SK-N-SH (cell line): ENCODE data around the gene TANC1. TPM values are rescaled to one million over a fixed set of nuclear protein-coding genes. Genes with fewer than 3 reads are reported as not detected.

Experiments
- CTCF ChIA-PET: fragments of 300-600, 350-600 bp; formaldehyde crosslinking; extraction: SDS; loops from one replicate; lab custom pipeline; 2021; lab: Yijun Ruan, JAX
- POLR2A ChIA-PET: fragments of 350-600 bp; sonication (Branson Sonifier 250); formaldehyde crosslinking; extraction: SDS; loops from one replicate; lab custom pipeline; 2020; ENCODE audit warnings: antibody characterized with exemption, inconsistent platforms; lab: Yijun Ruan, JAX
- DNase-seq: peaks from one replicate; pipeline ENCODE4 v3.0.0; 2012
- H2AFZ ChIP-seq: fragments of 200-600 bp; sonication (generic); 2 replicates; pipeline ENCODE4 v1.8.1; 2016; ENCODE audit warnings: antibody characterized with exemption, mild to moderate bottlenecking, low read depth
- H3F3A ChIP-seq: fragments of 200-600 bp; sonication (generic); replicated peaks from 2 replicates; pipeline ENCODE3; 2016; ENCODE audit warnings: antibody characterized with exemption, mild to moderate bottlenecking; ENCODE audit not compliant: insufficient read depth
- H3K27ac ChIP-seq, 2 experiments: fragments of 200-500 bp in 1 of 2; fragments of 200-600 bp in 1 of 2; sonication (Bioruptor generic) in 1 of 2; sonication (generic), shearing (Covaris generic) in 1 of 2; 2 replicates each; pipeline versions ENCODE4 v1.5.1 to v1.6.1; 2014 to 2016; ENCODE audit warnings: low read depth in 2 of 2, inconsistent platforms in 1 of 2, low read length in 1 of 2, mild to moderate bottlenecking in 1 of 2, mixed read lengths in 1 of 2
- H3K27me3 ChIP-seq: fragments of 200-600 bp; sonication (generic), shearing (Covaris generic); 2 replicates; pipeline ENCODE4 v1.6.1; 2016; ENCODE audit warnings: mixed run types; ENCODE audit not compliant: insufficient read depth
- H3K36me3 ChIP-seq, 2 experiments: fragments of 200-500 bp in 1 of 2; fragments of 200-600 bp in 1 of 2; sonication (Bioruptor generic) in 1 of 2; sonication (generic) in 1 of 2; replicated peaks in 1 of 2; 2 replicates each; pipeline versions ENCODE3 to v1.5.1; 2014 to 2016; ENCODE audit warnings: low read length in 1 of 2, mild to moderate bottlenecking in 1 of 2; ENCODE audit not compliant: insufficient read depth in 2 of 2, control insufficient read depth in 1 of 2
- H3K4me1 ChIP-seq, 2 experiments: fragments of 200-500 bp in 1 of 2; fragments of 200-600 bp in 1 of 2; sonication (Bioruptor generic) in 1 of 2; sonication (generic), shearing (Covaris generic) in 1 of 2; 2 replicates each; pipeline versions ENCODE4 v1.5.1 to v1.6.1; 2014 to 2016; ENCODE audit warnings: low read depth in 1 of 2, low read length in 1 of 2, mixed run types in 1 of 2; ENCODE audit not compliant: insufficient read depth in 2 of 2, control insufficient read depth in 1 of 2
- H3K4me2 ChIP-seq: fragments of 200-600 bp; sonication (generic), shearing (Covaris generic); 2 replicates; pipeline ENCODE4 v1.6.1; 2017; ENCODE audit warnings: mixed run types
- H3K4me3 ChIP-seq, 2 experiments: fragments of 200-500 bp in 1 of 2; fragments of 200-600 bp in 1 of 2; sonication (Bioruptor generic) in 1 of 2; sonication (generic), shearing (Covaris generic) in 1 of 2; 2 replicates each; pipeline versions ENCODE4 v1.5.1 to v1.8.1; 2014 to 2016; ENCODE audit warnings: low read depth in 2 of 2, inconsistent platforms in 1 of 2, low read length in 1 of 2, mild to moderate bottlenecking in 1 of 2, mixed read lengths in 1 of 2, moderate library complexity in 1 of 2
- H3K79me2 ChIP-seq: fragments of 200-600 bp; sonication (generic); 2 replicates; pipeline ENCODE4 v1.8.1; 2017; ENCODE audit warnings: mild to moderate bottlenecking; ENCODE audit not compliant: insufficient read depth
- H3K9ac ChIP-seq: fragments of 200-600 bp; sonication (generic); 2 replicates; pipeline ENCODE4 v1.6.1; 2017; ENCODE audit warnings: mixed run types
- H3K9me2 ChIP-seq: fragments of 200-600 bp; sonication (generic); 2 replicates; pipeline ENCODE4 v1.6.1; 2017; ENCODE audit warnings: mixed run types
- H3K9me3 ChIP-seq: fragments of 200-600 bp; sonication (generic); 2 replicates; pipeline ENCODE4 v1.6.1; 2017; ENCODE audit warnings: mixed run types, mild to moderate bottlenecking, moderate library complexity
- H4K20me1 ChIP-seq: fragments of 200-600 bp; sonication (generic); 2 replicates; pipeline ENCODE4 v1.6.1; 2017; ENCODE audit warnings: mild to moderate bottlenecking, mixed run types; ENCODE audit not compliant: insufficient read depth
- ELF1 ChIP-seq: IDR thresholded peaks from 2 replicates; pipeline ENCODE4 v1.4.0; 2012
- EP300 ChIP-seq, 2 experiments: IDR thresholded peaks; 2 replicates each; pipeline versions ENCODE4 v1.4.0 to v1.6.1; 2012; ENCODE audit warnings: borderline replicate concordance in 1 of 2, low read depth in 1 of 2, low read length in 1 of 2
- EZH2phosphoT487 ChIP-seq: fragments of 200-600 bp; sonication (generic); IDR thresholded peaks from 2 replicates; pipeline ENCODE4 v1.6.1; 2017; ENCODE audit warnings: low read depth, mixed run types, mild to moderate bottlenecking, antibody characterized with exemption, moderate library complexity, borderline replicate concordance
- GABPA ChIP-seq: IDR thresholded peaks from 2 replicates; pipeline ENCODE4 v1.4.0; 2012; ENCODE audit warnings: low read depth, mild to moderate bottlenecking
- IRF3 ChIP-seq: fragments of 150-350 bp; IDR thresholded peaks from 2 replicates; pipeline ENCODE4 v1.6.1; 2016; ENCODE audit warnings: mild to moderate bottlenecking, low read depth, low read length
- MAX ChIP-seq: IDR thresholded peaks from 2 replicates; pipeline ENCODE4 v1.4.0; 2012; ENCODE audit warnings: low read depth
- PBX3 ChIP-seq: IDR thresholded peaks from 2 replicates; pipeline ENCODE4; 2012
- REST ChIP-seq: IDR thresholded peaks from 2 replicates; pipeline ENCODE4 v1.6.1; 2012; ENCODE audit warnings: mild to moderate bottlenecking, low read depth, low read length, moderate library complexity
- TCF12 ChIP-seq: IDR thresholded peaks from 2 replicates; pipeline ENCODE4 v1.4.0; 2012
- WGBS: methylation state at CpG from one replicate; pipeline ENCODE4 v1.1.6; 2017; ENCODE audit warnings: low lambda C conversion rate; 5-methylcytosine and 5-hydroxymethylcytosine counted together
- polyA plus RNA-seq, 3 experiments: library from polyadenylated mRNA; depleted of rRNA; stranded (reverse); fragments of >200 nt; gene quantifications; 2 replicates each; pipeline ENCODE4 v1.2.3, GENCODE V29; 2012
- TF ChIP-seq, protein P1 (sequence below): fragments of 200-600 bp; sonication (generic); IDR thresholded peaks from 2 replicates; pipeline ENCODE4 v1.6.1; 2017; ENCODE audit warnings: antibody characterized with exemption, mild to moderate bottlenecking, moderate library complexity
- TF ChIP-seq, protein P2 (sequence below): fragments of 150-350 bp; IDR thresholded peaks from 2 replicates; pipeline ENCODE4 v1.6.1; 2017; ENCODE audit warnings: antibody characterized with exemption, low read length, low read depth, borderline replicate concordance

Gene TANC1
- polyA plus RNA-seq, 1 of the 3 experiments (the other 2 are of a cell fraction) = 19.2 TPM

- DNase-seq = peak; percentile 42
- Histone ChIP-seq H3K27me3 (no peaks in the 10 kb centered on the region), H2AFZ (no peak overlapping the region), H3K9ac (no peak overlapping the region), H3K36me3 (no peaks in the 10 kb centered on the region), H3K4me3 (no peak overlapping the region), H3F3A (peaks cover 3% of the 10 kb centered on the region), H4K20me1 (no peaks in the 10 kb centered on the region), H3K4me1 (peaks cover 7 to 11% of the 10 kb centered on the region in 2 experiments; a peak in 3 of 4 replicates), H3K27ac (peak overlapping the region in 1 of 2 experiments; percentile 20; a peak in 1 of 4 replicates), H3K4me2 (peak overlapping the region; percentile 31), H3K9me3 (no peaks in the 10 kb centered on the region), H3K9me2 (no peaks in the 10 kb centered on the region), H3K79me2 (no peaks in the 10 kb centered on the region)
- POLR2A ChIA-PET = no interaction called here
- 65% methylated on average over 3 of the region's 3 CpGs for WGBS
- CTCF ChIA-PET = interaction anchor here (1.5 kb wide), 1 partner anchor 22 kb away, joined by 5 read pairs; no protein-coding TSS in a partner anchor
- TF ChIP-seq REST = no peak
- TF ChIP-seq EP300 (IDR thresholded peaks at IDR 0.05; ENCODE audit: borderline replicate concordance in 1 of 2, low read depth in 1 of 2, low read length in 1 of 2) = peak in 1 of 2 experiments; percentile 14; a peak in 1 of 4 replicates
- TF ChIP-seq, all 33 proteins: peak for 1
These were observed 45.3 kb upstream of the TANC1 start for GRCh38 chr2:158923180-158923594.

DNA sequence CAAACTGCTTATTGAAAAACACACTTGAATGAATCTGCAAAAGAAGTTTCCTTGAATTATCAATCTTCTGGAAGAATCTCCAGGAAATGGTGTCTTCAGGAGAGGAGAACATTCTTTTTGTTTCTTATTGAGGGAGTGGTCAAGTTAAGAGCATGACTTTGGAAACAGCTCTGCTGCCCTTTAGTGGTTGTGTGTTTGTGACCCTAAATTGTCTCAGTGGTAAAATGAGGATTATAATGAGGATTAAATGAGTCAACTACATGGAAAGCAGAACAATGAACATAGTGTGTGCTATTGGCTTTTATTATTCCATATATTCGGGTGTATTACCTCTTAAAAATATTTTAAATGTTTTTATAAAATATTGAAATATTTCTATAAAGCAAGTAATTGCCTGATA is 44.8 kb upstream of the TANC1 start:
- H3K36me3 ChIP-seq = no peaks in the 10 kb centered on the region
- CTCF ChIA-PET = interaction anchor here (1.5 kb wide), 1 partner anchor 22 kb away, joined by 5 read pairs; no protein-coding TSS in a partner anchor
- no peak for TF ChIP-seq TCF12
- no peak for TF ChIP-seq EZH2phosphoT487
- no peak for TF ChIP-seq PBX3
- TF ChIP-seq, protein P1, sequence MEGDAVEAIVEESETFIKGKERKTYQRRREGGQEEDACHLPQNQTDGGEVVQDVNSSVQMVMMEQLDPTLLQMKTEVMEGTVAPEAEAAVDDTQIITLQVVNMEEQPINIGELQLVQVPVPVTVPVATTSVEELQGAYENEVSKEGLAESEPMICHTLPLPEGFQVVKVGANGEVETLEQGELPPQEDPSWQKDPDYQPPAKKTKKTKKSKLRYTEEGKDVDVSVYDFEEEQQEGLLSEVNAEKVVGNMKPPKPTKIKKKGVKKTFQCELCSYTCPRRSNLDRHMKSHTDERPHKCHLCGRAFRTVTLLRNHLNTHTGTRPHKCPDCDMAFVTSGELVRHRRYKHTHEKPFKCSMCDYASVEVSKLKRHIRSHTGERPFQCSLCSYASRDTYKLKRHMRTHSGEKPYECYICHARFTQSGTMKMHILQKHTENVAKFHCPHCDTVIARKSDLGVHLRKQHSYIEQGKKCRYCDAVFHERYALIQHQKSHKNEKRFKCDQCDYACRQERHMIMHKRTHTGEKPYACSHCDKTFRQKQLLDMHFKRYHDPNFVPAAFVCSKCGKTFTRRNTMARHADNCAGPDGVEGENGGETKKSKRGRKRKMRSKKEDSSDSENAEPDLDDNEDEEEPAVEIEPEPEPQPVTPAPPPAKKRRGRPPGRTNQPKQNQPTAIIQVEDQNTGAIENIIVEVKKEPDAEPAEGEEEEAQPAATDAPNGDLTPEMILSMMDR = no peak
- TF ChIP-seq, protein P2, sequence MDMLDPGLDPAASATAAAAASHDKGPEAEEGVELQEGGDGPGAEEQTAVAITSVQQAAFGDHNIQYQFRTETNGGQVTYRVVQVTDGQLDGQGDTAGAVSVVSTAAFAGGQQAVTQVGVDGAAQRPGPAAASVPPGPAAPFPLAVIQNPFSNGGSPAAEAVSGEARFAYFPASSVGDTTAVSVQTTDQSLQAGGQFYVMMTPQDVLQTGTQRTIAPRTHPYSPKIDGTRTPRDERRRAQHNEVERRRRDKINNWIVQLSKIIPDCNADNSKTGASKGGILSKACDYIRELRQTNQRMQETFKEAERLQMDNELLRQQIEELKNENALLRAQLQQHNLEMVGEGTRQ = no peak
- TF ChIP-seq MAX = no peak
- no peak for TF ChIP-seq GABPA
- no peak for TF ChIP-seq IRF3
- no peak for TF ChIP-seq REST
- no peak for TF ChIP-seq ELF1
- no peak for TF ChIP-seq EP300 (IDR thresholded peaks at IDR 0.05; ENCODE audit: borderline replicate concordance in 1 of 2, low read depth in 1 of 2, low read length in 1 of 2)

More for the DNA sequence above, 44.8 kb upstream of the TANC1 start:
- Histone ChIP-seq H3K9me2 (no peaks in the 10 kb centered on the region), H4K20me1 (no peaks in the 10 kb centered on the region), H3K27ac (no peak overlapping the region), H3K27me3 (no peaks in the 10 kb centered on the region), H3K4me1 (peaks cover 7 to 11% of the 10 kb centered on the region in 2 experiments; a peak in 3 of 4 replicates), H3K79me2 (no peaks in the 10 kb centered on the region), H3K9ac (no peak overlapping the region), H3F3A (peaks cover 3% of the 10 kb centered on the region), H2AFZ (no peak overlapping the region), H3K4me2 (peak overlapping the region; percentile 31; the same call in 1 of the 2 replicates), H3K9me3 (no peaks in the 10 kb centered on the region), H3K4me3 (no peak overlapping the region)
- POLR2A ChIA-PET = no interaction called here
- DNase-seq = no peak
- 83% methylated on average over 1 of the region's 1 CpG for WGBS
